Fibroblast of peridontal ligament (primary cell): ENCODE measurements around the gene CLCN4.

Experiments
- DNase-seq: peaks from one replicate; pipeline ENCODE4 v3.0.0-alpha.2; 2010; ENCODE audit errors: extremely low read depth

CLCN4 gene

DNA sequence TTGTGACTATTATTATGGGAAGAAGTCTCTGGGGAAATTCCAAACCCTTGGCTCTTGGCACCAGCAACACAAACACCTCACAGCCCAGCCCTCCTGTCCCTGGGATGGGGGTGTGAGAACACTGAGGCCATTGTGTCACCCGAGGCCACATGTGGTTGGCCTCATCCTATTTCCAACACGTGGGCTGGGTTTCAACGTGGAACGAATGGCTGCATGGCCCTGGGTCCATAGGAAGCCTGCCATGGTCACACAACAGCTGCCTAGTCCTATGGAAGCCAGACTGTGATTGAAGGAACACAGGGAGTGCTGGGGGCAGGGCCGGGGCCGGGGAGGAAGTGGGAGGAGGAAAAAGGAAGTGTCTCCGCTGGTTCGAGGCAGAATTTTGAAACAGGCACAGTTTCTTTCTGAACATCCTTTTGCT lies 10.0 kb downstream of the CLCN4 start:
- DNase-seq, result no peak

DNA sequence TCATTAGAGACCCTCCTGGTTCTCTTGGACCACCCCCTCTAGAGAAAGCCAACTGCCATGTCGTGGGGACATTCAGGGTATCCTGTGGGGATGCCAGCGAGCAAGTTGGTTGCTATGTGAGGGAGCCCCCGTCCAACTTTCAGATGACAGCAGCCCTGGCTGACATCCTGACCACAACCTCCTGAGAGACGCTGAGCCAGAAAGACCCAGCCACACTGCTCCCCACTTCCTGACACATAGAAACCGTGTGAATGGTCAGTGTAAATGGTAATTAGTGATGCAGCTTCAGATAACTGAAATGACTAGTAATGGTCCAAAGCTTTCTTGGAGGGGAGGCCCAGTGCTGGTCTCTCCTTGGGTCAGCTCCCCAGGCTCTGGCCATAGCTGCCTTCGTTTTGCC lies 10.8 kb downstream of the CLCN4 start:
- no peak for DNase-seq

DNA sequence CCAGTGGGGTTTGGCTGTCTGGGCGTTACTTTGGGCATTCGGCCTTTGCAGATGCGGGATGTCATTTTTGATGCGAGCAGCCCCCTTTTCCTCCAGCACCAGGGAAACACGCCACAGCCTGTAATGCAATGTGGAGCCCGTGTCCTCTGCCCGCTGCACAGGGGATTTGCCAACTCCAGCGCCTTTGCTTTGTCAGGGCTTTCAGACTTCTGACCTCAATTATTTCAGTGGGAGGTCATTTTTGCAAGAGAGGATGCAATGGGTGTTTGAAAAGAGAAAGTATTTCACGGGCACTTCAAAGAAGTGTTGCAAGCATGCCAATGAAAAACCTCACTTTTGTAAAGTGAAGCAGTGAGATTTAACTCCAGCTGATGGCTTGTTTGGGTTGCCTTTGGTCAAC lies 11.5 kb downstream of the CLCN4 start:
- no peak for DNase-seq

DNA sequence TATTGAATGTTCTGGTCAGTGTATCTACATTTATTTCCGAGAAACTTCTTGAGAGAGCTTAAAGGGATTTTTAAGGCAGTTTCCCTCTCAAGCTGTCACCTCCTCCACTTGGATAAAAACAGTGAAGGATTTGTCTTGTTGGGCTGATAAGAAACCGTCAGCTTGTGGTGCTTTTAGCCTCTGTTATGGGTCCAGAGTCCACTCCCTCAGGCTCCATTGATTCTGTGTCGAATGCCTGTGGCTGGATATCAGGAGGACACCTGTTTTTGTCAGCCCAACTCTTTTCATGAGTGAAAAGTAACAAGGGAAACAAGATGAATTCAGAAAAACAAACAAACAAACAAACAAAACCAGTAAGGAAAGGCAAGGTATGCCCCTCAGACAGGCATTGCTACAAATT lies 12.4 kb downstream of the CLCN4 start:
- DNase-seq, result no peak

DNA sequence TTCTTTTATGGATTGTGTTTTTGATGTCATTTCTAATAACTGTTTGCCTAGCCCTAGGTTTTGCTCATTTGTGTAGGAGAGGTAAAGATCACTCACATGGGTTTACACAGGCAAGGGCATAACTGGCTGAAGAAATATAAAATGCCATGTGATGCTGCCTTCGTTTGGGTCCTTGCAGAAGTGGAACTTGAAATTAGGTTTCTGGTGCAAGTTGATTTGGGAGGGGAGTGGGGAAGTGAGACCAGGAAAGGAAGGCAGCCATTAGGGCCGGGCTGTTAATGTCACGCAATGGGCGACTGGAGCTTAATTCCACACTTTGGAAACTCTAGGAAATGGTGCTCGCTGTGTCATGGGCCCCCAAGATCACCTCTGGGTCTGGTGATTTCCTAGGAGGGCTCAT lies 14.5 kb downstream of the CLCN4 start:
- DNase-seq, result no peak

DNA sequence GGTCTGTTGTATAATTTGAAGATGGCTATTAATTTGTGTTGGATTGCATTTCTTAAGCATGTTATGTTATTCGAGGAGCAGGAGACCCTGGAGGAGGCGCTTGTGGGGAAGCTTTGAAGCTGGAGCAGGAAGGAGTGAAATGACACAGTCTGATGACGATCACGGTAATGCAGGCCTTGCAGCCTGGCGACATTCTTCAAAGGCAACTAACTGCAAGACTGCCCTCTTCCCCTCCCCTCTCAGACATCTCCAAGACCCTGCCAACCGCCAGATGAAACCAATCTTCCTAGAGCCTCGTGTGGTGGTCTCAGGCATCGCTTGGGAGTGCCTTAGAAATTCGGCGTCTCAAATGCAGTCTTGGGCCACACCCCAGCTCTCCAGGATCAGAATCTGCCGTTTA lies 16.1 kb downstream of the CLCN4 start:
- DNase-seq, result no peak

DNA sequence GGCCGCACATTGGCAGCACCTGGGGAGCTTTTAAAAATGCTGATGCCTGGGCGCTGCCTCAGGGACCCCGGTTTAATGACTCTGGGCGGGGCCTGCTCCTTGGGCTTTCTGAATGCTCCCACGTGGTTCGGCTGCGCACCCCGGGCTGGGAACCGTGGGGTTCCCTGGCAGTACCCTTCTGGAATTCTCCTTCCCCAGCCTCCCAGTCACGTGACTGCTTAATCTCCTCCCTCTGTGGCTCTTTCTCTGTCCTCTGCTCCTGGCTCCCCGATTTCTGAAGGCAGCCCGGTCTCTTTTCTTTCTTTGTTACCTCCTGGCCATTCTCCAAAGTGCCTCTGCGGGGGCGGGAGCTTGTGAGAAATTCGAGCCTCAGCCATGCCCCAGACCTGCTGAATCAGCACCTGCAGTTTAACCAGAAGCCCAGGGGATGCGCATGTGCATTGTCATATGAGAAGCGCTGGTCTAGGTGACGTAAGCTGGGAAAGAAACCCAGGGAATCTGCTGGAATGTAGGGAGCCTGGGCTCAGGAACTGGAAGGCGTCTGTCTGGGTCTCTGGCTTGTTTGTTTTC lies 16.6 kb downstream of the CLCN4 start:
- peak; percentile 89 for DNase-seq

DNA sequence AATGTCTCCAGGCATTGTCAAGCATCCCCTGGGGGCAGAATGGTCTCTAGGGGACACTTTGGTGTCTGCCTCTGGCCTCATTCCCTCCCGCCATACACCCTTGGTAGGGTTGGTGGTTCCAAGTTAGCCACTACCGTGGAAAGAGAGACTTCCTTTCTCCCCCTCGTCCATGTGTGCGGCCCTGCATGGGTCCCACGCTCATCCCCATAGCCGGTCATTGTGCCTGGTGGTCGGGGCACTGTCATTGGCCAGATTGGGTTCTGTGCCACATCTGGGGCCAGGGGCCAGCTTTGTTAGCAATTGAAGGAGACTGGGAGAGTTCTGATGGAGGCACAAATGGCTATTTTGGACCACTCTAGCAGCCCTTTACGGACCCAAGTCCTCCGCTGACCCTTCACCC lies 17.3 kb downstream of the CLCN4 start:
- no peak for DNase-seq

DNA sequence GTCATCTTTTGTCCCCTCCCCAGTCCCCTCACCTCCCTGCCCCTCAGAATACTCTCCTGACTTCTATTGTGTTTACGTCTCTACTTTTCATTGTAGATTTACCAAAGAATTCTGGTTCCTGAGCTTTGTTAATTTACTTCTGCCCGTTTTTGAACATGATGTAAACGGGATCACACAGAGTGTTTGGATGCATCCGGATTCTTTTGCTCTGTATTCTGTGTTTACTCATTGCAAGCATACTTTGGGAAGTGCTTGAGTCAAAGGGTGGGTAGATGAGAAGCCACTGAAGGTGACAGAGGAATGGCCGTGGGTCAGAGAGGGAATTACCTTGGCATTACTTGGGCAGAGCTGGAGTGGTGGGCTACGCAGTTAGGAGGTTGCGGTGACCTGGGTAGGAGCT lies 18.0 kb downstream of the CLCN4 start:
- DNase-seq, result peak; percentile 44

DNA sequence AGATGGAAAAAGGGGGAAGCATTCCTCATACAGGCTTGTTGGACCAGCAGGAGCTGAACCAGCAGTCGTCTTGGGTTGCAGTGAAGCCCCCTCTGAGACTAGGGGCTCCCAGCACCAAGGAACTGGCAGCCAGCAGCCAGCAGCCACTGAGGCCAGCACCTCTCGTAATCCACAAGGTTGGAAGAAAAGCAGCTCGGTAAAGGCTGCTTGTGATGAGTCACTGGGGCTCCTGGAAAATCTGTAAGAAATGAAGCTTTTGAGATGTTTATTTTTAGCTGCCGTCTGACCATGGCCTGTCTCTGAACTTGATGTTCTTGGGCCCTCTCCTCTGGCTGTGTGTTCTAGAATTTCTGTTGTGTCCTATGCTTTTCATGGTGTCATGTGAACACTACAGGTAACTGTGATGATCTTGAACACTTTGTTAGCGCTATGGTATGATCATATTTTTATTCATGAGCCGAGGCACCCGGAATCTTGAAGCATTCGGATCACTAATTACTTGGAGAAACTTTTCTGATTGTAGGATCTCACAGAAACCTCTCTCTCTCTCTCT lies 18.6 kb downstream of the CLCN4 start:
- peak; percentile 68 for DNase-seq

DNA sequence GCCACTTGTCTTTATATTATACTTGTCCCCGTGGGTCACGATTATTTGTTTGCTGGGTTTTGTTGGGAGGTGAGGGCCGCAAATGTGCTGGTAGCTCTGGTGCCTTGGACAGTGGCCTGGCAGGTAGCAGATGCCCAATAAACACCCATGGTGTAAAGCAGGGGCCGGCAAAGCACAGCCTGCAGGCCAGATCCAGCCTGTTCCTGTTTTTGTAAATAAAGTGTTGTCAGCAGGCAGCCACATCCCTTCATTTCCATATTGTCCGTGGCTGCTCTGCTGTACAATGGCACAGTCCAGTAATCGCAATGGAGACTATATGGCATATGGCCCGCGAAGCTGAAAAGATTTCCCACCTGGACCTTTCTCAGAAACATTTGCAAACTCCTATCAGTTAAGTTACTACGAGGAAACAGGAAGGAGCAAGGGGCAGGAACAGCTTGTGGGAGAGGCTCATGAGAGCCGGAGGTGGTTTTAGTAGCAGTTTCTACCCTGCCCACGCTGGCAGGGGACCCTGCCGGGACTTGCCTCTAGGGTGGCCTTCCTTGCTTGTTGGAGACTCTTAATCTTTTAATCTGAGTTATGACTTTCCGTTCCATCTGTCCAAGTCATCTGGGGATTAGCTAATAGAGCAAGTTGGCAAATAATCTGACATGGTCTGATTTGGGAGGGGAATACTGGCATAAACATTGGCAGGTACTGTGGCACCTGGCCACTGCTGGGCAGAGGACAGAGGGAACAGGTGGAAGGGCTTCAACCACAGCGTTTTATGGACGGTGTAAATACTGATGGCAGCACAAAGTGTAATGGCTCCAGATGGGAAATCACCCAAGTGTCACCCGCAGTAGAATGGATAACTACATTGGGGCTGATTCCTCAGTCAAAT lies 19.6 kb downstream of the CLCN4 start:
- no peak for DNase-seq

DNA sequence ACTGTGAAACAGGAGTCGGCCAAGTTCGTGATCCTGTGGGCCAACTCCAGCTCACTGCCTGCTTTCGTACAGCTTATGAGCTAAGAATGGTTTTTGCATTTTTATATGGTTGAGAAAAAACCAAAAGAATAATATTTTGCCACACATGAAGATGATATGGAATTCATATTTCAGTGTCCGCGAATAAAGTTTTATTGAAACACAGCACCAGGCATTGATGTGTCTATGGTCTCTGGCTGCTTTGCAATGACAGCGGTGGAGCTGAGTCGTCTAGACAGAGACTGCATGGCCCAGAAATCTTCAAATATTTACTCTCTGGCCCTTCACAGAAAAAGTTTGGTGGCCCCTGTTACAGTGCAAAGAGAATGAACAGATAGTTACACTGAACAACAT lies 20.2 kb downstream of the CLCN4 start:
- DNase-seq, result no peak

DNA sequence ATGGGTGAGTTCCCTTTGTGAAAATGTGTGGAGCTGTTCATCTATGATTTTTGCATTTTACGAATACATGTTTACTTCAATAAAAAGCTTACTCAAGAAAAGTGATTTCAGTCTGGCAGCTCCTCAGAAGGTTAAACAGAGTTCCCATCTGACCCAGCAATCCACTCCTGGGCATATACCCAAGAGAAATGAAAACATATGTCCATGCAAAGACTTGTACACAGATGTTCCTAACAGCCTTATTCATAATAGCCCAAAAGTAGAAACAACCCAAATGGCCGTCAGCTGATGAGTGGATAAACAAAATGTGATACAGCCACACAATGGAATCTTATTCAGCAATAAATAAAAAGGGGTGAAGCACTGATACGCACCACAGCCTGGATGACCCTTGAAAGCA lies 20.8 kb downstream of the CLCN4 start:
- DNase-seq, result peak; percentile 90

DNA sequence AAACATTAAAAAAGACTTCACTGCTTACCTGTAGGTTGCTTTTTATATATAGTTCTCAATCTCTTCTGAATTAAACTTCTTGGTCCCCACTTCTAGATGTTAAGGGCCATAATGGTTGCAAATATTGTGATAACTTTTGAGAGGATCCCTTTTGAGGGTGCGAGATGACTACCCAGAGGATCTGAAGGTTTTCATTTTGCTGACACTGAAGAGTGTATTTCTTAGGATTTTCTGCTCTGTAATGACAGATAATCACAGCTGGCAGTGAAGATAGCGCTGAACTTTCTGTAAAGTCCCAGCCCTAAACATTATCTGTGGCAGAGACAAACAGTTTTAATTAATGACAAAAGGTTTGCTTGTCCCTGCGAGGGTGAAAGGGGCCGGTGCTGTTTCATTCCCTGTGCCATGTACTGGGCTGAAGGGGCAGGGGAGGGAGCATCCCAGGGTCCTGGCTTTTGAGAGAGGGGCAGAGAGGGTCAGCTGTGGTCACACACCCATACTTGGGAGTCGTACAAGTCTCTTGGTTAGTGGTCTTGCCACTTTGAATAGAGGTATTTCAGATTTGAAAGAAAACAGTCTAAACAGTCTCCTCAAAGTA lies 22.2 kb downstream of the CLCN4 start:
- no peak for DNase-seq

DNA sequence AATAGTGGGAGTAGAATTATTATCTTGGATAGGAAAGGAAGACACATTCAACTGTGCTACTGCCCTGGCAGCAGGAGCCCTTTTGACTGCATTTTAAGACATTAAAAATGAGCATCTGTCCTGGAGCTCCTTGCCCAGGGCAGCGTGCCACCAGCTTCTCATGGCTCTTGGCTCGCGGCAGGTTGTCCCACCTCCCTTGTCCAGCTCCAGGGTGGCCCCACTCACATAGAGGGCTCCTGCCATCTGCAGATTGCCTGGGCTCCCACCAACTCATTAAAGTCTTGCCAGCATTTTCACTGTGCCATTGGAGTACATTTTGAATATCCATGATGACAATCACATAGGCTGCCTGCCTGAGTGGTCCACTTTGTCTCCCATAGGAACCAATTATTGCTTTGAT lies 27.0 kb downstream of the CLCN4 start:
- no peak for DNase-seq

DNA sequence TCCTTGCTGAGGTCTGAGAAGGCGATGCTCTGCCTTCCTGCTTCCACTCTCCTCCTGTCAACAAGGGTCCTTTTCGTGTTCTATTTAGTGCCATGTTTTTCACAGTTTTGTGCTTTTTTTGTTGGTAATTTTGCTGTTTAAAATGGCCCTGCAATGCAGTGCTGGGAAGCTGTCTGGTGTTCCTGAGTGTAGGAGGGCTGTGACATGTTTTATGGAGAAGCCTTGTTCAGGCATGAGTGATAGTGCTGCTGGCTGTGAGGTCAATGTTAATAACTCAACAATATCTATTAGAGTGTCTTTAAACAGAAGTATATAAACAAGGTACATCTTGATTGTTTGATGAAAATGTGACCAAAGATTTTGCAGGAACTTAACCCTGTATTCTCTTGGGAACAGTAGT lies 27.6 kb downstream of the CLCN4 start:
- no peak for DNase-seq

DNA sequence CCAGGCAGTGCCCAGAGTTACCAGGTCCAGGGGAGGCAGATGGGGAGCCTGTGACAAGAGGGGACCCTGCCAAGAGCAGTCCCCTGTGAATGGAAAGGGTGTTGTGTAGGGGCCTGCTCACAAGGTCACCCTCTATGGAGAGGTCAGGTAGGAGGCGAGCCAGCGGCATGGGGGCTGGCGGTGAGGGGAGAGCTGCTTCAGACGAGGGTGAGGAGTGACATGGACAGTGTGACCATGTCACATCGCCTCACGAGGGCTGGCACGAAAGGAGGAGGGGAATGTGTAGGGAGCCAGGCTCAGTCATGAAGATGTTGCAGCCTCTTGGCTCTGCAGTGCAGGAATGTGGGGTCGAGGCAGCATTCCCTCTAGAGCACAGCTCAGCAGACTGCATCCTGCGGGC lies 29.6 kb downstream of the CLCN4 start:
- no peak for DNase-seq

DNA sequence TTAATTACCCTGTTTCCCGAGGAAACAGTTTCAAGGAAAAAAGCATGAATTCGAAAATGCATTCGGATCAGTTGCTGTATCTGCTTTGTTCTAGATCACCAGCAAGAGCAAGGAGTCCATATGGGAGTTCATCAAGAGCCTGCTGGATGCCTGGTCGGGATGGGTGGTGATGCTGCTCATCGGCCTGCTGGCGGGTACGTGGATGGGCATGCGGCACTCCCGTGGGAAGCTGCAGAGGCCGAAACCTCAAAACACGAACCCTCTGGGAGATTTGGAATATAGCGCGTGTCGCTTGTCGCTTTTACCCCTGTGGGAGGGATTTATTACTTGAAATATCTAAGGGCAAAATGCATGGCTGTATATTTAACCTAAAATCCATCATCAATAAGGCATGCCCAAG lies 30.6 kb downstream of the CLCN4 start:
- DNase-seq, result no peak

DNA sequence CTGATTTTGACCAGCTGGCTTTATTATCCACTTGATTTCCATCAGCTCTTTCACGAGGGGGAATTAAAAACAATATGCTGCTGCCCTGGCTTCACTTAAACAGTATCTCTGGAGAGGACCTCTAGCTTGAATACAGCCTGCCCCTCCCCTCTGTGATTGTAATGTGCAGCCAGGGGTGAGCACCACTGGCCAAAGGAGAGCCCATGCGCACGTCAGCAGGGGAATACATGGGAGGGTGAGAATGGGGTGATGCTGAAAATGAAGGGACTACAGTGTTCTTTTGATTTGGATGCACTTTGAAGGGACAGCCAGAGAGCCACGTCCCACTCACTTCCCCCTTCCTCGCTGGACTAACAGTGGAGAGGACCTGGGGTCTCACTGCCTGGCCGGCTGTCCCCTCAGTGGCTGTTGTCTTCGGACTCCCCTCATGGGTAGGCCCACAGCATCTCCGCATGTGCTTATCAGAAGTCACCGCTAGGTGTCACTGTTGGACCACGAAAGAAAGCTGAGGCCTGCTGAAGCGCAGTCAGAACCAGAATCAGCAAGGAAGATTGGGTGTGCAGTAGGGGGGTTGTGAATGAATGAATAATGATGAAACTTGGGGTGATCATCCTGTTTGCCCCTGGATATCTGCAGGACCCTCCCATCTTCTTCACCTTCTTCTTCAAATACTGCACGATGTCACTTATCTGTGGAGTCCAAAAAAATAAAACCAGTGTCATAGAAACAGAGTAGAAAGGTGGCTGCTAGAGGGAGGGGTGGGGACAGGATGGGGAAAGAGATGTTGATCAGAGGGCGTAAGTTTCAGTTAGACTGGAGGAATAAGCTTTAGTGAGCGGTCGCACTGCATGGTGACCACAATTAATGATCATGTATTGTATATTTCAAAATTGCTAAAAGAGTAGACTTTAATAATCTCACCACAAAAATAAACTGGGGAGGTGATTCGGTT lies 32.8 kb downstream of the CLCN4 start:
- peak; percentile 73 for DNase-seq

DNA sequence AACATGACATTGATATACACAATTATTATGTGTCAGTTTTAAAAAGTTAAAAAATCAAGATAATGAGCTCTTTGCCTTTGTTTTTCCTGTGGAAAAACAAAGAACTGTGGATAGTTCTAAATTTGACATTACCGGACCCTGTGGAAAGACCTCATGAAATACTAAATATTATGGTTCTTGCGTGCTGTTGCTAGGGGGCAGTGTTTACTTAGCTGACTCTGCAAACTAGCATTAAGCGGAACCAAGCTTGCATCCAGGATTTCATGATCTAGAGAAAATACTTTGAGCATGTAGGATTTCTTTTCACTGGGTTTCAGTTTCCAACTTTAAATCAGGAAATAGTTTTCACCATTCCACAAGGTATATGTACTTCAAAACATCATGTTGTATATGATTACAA lies 33.6 kb downstream of the CLCN4 start:
- peak; percentile 89 for DNase-seq

DNA sequence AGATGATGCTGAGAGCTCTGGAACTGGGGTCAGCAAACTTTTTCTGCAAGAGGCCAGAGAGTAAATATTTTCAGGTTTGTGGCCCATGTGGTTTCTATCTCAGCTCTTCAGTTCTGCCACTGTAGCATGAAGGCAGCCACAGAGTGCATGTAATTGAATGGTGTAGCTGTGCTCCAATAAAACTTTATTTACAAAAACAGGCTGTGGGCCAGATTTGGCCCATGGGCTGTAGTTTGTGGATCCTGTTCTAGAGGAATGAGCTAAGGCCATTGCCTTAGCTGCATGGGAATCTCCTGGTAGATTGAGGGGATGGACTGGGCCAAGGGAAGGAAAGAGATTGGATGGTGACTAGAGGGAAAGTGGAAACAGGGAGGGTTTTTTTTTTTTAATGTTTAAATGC lies 36.8 kb downstream of the CLCN4 start:
- DNase-seq, result no peak

DNA sequence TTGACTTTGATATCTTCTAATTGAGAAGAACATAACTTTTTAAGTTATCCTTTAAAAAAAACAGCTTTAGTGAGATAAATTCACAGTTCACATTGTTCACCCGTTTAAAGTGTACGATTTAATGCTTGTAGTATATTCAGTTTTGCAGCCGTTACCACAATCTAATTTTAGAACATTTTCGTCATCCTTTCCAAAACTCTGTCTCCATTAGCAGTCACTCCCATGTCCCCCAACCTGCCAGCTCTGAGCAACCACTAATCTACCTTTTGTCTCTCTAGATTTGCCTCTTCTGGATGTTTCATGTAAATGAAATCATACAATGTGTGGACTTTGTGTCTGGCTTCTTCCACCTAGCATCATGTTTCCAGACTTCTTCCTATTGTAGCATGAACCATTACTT lies 38.6 kb downstream of the CLCN4 start:
- no peak for DNase-seq
